Measurements from ENCODE around the gene KCTD13.

DNA sequence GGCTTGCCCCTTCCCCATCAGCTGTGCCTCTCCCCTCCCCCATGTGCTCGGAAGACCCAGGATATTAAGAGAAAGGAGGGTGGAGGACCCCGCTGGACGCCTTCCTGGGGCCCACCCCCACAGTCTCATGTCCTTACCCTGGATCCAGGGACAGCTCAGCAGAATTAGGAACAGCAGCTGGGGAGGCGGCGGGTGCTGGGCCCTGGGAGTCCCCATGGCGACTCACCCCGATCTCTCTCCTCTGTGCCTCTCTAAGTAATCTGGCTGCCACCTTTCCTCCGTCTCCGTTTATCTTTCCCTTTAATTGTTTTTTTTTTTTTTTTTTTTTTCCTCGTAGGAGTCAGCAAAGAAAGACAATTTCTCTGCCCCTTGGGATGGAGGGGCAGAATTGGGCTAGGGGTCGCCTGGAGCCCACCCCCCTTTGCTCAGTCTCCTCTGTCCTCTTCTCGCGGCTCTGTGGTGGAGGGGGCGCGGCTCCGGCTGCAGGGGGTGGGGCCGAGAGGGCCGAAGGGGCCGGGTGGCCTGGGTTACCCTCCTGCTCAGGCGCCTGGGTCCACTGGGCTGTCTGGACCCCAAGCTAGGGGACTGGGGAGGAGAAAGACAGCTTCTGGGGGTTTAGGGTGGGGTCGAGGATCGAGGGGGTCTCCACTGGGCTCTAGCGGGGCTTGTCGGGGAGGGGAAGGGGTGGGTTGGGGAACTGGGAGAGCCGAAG, 27.1 kb downstream of the KCTD13 start:
- TF ChIP-seq POLR2A (IDR thresholded peaks at IDR 0.05) = no peak
- TF ChIP-seq, protein P1, sequence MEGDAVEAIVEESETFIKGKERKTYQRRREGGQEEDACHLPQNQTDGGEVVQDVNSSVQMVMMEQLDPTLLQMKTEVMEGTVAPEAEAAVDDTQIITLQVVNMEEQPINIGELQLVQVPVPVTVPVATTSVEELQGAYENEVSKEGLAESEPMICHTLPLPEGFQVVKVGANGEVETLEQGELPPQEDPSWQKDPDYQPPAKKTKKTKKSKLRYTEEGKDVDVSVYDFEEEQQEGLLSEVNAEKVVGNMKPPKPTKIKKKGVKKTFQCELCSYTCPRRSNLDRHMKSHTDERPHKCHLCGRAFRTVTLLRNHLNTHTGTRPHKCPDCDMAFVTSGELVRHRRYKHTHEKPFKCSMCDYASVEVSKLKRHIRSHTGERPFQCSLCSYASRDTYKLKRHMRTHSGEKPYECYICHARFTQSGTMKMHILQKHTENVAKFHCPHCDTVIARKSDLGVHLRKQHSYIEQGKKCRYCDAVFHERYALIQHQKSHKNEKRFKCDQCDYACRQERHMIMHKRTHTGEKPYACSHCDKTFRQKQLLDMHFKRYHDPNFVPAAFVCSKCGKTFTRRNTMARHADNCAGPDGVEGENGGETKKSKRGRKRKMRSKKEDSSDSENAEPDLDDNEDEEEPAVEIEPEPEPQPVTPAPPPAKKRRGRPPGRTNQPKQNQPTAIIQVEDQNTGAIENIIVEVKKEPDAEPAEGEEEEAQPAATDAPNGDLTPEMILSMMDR (IDR thresholded peaks at IDR 0.05 in 4 of 5, conservative IDR thresholded peaks at IDR 0.05 in 1 of 5) = no peak

All from gastrocnemius medialis (tissue), 4 donors.